ENCODE results near the gene PTPRQ.

The PTPRQ gene

DNA sequence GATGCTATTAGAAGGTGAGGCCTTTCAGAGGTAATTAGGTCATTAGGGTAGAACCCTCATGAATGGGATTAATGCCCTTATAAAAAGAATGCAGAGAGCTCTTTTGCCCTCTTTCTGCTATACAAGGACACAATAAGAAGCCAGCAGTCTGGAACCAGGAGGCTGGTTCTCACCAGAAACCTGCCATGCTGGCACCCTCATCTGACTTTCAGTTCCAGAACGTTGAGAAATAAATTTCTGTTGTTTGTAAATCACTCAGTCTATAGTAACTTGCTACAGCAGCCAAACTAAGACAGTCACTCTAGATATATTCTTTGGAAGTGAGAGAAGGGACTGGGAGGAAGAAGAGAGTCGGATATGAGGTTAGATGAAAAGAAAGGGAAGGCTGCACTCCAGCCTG is 138.4 kb downstream of the PTPRQ start:
- Histone ChIP-seq H3K4me3 (ENCODE audit: low read depth, low read length) (no peak overlapping the region), H3K36me3 (ENCODE audit: control insufficient read depth in 2 of 2, insufficient read depth in 1 of 2, low read length in 2 of 2) (no peaks in the 10 kb centered on the region), H3K9me3 (ENCODE audit: control insufficient read depth, insufficient read depth, low read depth, low read length) (no peaks in the 10 kb centered on the region), H3K27ac (ENCODE audit: extremely low read depth, low read depth, low read length) (no peak overlapping the region), H3K4me1 (ENCODE audit: control insufficient read depth, insufficient read depth, low read length) (no peaks in the 10 kb centered on the region)
- ChIA-PET POLR2A (no interaction called here), CTCF (interaction anchor here (0.9 kb wide), 1 partner anchor 50 kb away, joined by 3 read pairs; no protein-coding TSS in a partner anchor)
- TF ChIP-seq ZNF660 (tag by site-specific recombination; IDR thresholded peaks at IDR 0.05) (no peak), ZNF302 (tag by site-specific recombination; IDR thresholded peaks at IDR 0.05; ENCODE audit: low read depth) (no peak), ZNF830 (tag by site-specific recombination; IDR thresholded peaks at IDR 0.05; ENCODE audit: low read depth) (no peak), ZNF654 (tag by site-specific recombination; IDR thresholded peaks at IDR 0.05; ENCODE audit: low read depth) (no peak), SP2 (tag by site-specific recombination; IDR thresholded peaks at IDR 0.05) (no peak), ZFHX2 (tag by site-specific recombination; conservative IDR thresholded peaks at IDR 0.05) (no peak), ZNF174 (tag by site-specific recombination; IDR thresholded peaks at IDR 0.05) (no peak), TCF7L2 (IDR thresholded peaks at IDR 0.05; ENCODE audit: borderline replicate concordance, low read depth, low read length) (no peak), ZNF175 (tag by site-specific recombination; IDR thresholded peaks at IDR 0.05) (no peak), ZNF561 (tag by site-specific recombination; IDR thresholded peaks at IDR 0.05; ENCODE audit: borderline replicate concordance) (no peak), ZNF366 (tag by site-specific recombination; conservative IDR thresholded peaks at IDR 0.05) (no peak), ZNF510 (tag by site-specific recombination; IDR thresholded peaks at IDR 0.05; ENCODE audit: insufficient replicate concordance) (no peak)
- TF ChIP-seq, protein P1, sequence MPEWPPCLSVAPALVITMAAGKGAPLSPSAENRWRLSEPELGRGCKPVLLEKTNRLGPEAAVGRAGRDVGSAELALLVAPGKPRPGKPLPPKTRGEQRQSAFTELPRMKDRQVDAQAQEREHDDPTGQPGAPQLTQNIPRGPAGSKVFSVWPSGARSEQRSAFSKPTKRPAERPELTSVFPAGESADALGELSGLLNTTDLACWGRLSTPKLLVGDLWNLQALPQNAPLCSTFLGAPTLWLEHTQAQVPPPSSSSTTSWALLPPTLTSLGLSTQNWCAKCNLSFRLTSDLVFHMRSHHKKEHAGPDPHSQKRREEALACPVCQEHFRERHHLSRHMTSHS (tag by site-specific recombination; IDR thresholded peaks at IDR 0.05), result no peak
- TF ChIP-seq, protein P2, sequence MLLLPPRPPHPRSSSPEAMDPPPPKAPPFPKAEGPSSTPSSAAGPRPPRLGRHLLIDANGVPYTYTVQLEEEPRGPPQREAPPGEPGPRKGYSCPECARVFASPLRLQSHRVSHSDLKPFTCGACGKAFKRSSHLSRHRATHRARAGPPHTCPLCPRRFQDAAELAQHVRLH (tag by site-specific recombination; IDR thresholded peaks at IDR 0.05), result no peak
- TF ChIP-seq, protein P3, sequence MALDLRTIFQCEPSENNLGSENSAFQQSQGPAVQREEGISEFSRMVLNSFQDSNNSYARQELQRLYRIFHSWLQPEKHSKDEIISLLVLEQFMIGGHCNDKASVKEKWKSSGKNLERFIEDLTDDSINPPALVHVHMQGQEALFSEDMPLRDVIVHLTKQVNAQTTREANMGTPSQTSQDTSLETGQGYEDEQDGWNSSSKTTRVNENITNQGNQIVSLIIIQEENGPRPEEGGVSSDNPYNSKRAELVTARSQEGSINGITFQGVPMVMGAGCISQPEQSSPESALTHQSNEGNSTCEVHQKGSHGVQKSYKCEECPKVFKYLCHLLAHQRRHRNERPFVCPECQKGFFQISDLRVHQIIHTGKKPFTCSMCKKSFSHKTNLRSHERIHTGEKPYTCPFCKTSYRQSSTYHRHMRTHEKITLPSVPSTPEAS (tag by site-specific recombination; IDR thresholded peaks at IDR 0.05), result no peak

DNA sequence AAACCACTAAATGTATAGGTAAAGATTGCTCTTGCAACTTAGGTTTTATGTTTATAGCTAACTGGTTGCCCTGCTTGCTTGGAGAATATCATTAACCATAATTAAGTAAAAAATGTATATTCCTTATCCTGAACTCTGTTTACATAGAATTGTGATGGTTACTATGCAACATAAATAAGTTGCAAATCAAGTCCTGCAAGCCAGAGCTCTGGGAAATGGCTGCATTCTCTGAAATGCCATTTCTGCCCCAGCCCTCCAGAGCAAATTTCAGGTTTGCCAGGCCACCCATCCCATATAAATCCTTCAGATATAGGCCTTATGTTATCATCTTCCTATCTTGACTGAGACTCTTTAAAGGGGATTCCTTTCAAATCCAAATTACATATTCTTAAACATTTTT is 145.0 kb downstream of the PTPRQ start:
- Histone ChIP-seq H3K4me3 (ENCODE audit: low read depth, low read length) (no peak overlapping the region), H3K4me1 (ENCODE audit: control insufficient read depth, insufficient read depth, low read length) (no peaks in the 10 kb centered on the region), H3K36me3 (ENCODE audit: control insufficient read depth in 2 of 2, insufficient read depth in 1 of 2, low read length in 2 of 2) (no peaks in the 10 kb centered on the region), H3K9me3 (ENCODE audit: control insufficient read depth, insufficient read depth, low read depth, low read length) (no peaks in the 10 kb centered on the region), H3K27ac (ENCODE audit: extremely low read depth, low read depth, low read length) (no peak overlapping the region)
- ChIA-PET POLR2A (no interaction called here), CTCF (interaction anchor here (0.7 kb wide), 1 partner anchor 394 kb away, joined by 3 read pairs; no protein-coding TSS in a partner anchor)
- TF ChIP-seq, protein P4, sequence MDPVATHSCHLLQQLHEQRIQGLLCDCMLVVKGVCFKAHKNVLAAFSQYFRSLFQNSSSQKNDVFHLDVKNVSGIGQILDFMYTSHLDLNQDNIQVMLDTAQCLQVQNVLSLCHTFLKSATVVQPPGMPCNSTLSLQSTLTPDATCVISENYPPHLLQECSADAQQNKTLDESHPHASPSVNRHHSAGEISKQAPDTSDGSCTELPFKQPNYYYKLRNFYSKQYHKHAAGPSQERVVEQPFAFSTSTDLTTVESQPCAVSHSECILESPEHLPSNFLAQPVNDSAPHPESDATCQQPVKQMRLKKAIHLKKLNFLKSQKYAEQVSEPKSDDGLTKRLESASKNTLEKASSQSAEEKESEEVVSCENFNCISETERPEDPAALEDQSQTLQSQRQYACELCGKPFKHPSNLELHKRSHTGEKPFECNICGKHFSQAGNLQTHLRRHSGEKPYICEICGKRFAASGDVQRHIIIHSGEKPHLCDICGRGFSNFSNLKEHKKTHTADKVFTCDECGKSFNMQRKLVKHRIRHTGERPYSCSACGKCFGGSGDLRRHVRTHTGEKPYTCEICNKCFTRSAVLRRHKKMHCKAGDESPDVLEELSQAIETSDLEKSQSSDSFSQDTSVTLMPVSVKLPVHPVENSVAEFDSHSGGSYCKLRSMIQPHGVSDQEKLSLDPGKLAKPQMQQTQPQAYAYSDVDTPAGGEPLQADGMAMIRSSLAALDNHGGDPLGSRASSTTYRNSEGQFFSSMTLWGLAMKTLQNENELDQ (tag by site-specific recombination; IDR thresholded peaks at IDR 0.05; ENCODE audit: low read depth), result no peak
- TF ChIP-seq ZNF473 (tag by site-specific recombination; IDR thresholded peaks at IDR 0.05) (no peak), ZNF112 (tag by site-specific recombination; IDR thresholded peaks at IDR 0.05) (no peak), HOXD13 (CRISPR knock-in tag; IDR thresholded peaks at IDR 0.05; ENCODE audit: borderline replicate concordance) (no peak), ZBTB20 (tag by site-specific recombination; IDR thresholded peaks at IDR 0.05) (no peak), ZNF48 (tag by site-specific recombination; IDR thresholded peaks at IDR 0.05) (no peak), ZNF549 (tag by site-specific recombination; IDR thresholded peaks at IDR 0.05) (no peak), GLIS2 (tag by site-specific recombination; IDR thresholded peaks at IDR 0.05) (no peak)
- TF ChIP-seq, protein P5, sequence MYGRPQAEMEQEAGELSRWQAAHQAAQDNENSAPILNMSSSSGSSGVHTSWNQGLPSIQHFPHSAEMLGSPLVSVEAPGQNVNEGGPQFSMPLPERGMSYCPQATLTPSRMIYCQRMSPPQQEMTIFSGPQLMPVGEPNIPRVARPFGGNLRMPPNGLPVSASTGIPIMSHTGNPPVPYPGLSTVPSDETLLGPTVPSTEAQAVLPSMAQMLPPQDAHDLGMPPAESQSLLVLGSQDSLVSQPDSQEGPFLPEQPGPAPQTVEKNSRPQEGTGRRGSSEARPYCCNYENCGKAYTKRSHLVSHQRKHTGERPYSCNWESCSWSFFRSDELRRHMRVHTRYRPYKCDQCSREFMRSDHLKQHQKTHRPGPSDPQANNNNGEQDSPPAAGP (tag by site-specific recombination; IDR thresholded peaks at IDR 0.05), result no peak
- TF ChIP-seq, protein P6, sequence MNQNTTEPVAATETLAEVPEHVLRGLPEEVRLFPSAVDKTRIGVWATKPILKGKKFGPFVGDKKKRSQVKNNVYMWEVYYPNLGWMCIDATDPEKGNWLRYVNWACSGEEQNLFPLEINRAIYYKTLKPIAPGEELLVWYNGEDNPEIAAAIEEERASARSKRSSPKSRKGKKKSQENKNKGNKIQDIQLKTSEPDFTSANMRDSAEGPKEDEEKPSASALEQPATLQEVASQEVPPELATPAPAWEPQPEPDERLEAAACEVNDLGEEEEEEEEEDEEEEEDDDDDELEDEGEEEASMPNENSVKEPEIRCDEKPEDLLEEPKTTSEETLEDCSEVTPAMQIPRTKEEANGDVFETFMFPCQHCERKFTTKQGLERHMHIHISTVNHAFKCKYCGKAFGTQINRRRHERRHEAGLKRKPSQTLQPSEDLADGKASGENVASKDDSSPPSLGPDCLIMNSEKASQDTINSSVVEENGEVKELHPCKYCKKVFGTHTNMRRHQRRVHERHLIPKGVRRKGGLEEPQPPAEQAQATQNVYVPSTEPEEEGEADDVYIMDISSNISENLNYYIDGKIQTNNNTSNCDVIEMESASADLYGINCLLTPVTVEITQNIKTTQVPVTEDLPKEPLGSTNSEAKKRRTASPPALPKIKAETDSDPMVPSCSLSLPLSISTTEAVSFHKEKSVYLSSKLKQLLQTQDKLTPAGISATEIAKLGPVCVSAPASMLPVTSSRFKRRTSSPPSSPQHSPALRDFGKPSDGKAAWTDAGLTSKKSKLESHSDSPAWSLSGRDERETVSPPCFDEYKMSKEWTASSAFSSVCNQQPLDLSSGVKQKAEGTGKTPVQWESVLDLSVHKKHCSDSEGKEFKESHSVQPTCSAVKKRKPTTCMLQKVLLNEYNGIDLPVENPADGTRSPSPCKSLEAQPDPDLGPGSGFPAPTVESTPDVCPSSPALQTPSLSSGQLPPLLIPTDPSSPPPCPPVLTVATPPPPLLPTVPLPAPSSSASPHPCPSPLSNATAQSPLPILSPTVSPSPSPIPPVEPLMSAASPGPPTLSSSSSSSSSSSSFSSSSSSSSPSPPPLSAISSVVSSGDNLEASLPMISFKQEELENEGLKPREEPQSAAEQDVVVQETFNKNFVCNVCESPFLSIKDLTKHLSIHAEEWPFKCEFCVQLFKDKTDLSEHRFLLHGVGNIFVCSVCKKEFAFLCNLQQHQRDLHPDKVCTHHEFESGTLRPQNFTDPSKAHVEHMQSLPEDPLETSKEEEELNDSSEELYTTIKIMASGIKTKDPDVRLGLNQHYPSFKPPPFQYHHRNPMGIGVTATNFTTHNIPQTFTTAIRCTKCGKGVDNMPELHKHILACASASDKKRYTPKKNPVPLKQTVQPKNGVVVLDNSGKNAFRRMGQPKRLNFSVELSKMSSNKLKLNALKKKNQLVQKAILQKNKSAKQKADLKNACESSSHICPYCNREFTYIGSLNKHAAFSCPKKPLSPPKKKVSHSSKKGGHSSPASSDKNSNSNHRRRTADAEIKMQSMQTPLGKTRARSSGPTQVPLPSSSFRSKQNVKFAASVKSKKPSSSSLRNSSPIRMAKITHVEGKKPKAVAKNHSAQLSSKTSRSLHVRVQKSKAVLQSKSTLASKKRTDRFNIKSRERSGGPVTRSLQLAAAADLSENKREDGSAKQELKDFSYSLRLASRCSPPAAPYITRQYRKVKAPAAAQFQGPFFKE (tag by site-specific recombination; IDR thresholded peaks at IDR 0.05; ENCODE audit: borderline replicate concordance), result no peak

All from HEK293 (cell line).